Psoas muscle (tissue), 8 donors: ENCODE data around the gene GANC. TPM values are rescaled to one million over a fixed set of nuclear protein-coding genes. Genes with fewer than 3 reads are reported as not detected.
A peak's percentile ranks its signal among the peaks of the same experiment; 100 is the strongest.

Source experiments
- ATAC-seq, 4 donors: fragments of 200-7000 bp; cut with Tn5 transposase; one replicate each; pipeline ENCODE4 v1.9.1; 2020; ENCODE audit warnings: moderate library complexity in 3 of 4, mild to moderate bottlenecking in 2 of 4
- DNase-seq, 2 donors: peaks; one replicate each; pipeline ENCODE4 v3.0.0-alpha.2; 2020
- H3K27ac ChIP-seq: fragments of 200-600 bp; one replicate; pipeline ENCODE4 v1.8.0; 2022
- H3K27me3 ChIP-seq, 3 donors: fragments of 200-600 bp in 1 of 3; one replicate each; pipeline versions ENCODE4 v1.6.1 to v1.8.0; 2013 to 2022; ENCODE audit warnings: low read length in 2 of 3, mild to moderate bottlenecking in 2 of 3, moderate library complexity in 1 of 3; ENCODE audit not compliant: insufficient read depth in 3 of 3
- H3K36me3 ChIP-seq, 2 donors: fragments of 200-600 bp in 1 of 2; one replicate each; pipeline versions ENCODE4 v1.6.1 to v1.8.0; 2013 to 2022; ENCODE audit warnings: low read depth in 1 of 2, mild to moderate bottlenecking in 1 of 2, moderate library complexity in 1 of 2; ENCODE audit not compliant: insufficient read depth in 1 of 2
- H3K4me1 ChIP-seq: fragments of 200-600 bp; one replicate; pipeline ENCODE4 v1.8.0; 2022
- H3K4me3 ChIP-seq: fragments of 200-600 bp; one replicate; pipeline ENCODE4 v1.8.0; 2022; ENCODE audit warnings: mild to moderate bottlenecking
- H3K9me3 ChIP-seq: fragments of 200-600 bp; one replicate; pipeline ENCODE4 v1.8.0; 2022
- CTCF ChIP-seq: fragments of 200-600 bp; IDR thresholded peaks from one replicate; pipeline ENCODE4 v1.8.0; 2022; ENCODE audit warnings: antibody characterized with exemption
- WGBS, 3 donors: extraction: QIAGEN DNeasy Blood & Tissue Kit; methylation state at CpG; one replicate each; pipeline versions ENCODE4 v1.1.6 to v1.1.7; 2013; 5-methylcytosine and 5-hydroxymethylcytosine counted together
- intact Hi-C, 2 donors: fragments of 100-400 bp; cut with DNase I; formaldehyde crosslinking; loops; one replicate each; pipeline versions ENCODE4 v1.11.0 to v1.14.2; 2022
- polyA plus RNA-seq, 3 donors: library from polyadenylated mRNA; stranded (reverse); fragments of 200-250 nt; gene quantifications; one replicate each; pipeline ENCODE4 v1.2.3, GENCODE V29; 2013
- total RNA-seq, 4 donors: library from RNA; stranded (reverse); fragmentation: NEBNext Ultra II Directional in 2 of 4; extraction: Animal tissue kit (Norgen Biotek cat#: 25700) in 2 of 4; gene quantifications; one replicate each; pipeline versions ENCODE4 v1.2.1 to v1.2.4, GENCODE V29; 2021 to 2023
- donor health status: healthy with polysubstance abuse.
- donor health status: DM: no; HTN: no; CAD: no; lungs with moderate emphysema.
- donor health status: Bipolar disorder and iron deficiency.
- donor health status: healthy.
- donor health status: DM: yes; HTN: yes; CAD: no.
- donor health status: DM: no; HTN: no; CAD: no.
- donor health status: DM: no; HTN: no; CAD: no.
- donor health status: DM: yes; HTN: yes; CAD: no.

GANC gene
- total and polyA plus RNA-seq, 7 donors: 4.9 to 37.7 (median 20.3) TPM

GRCh38 chr15:42403389-42403788 lies 130.4 kb downstream of the GANC start:
- H3K27me3 ChIP-seq: no peaks in the 10 kb centered on the region
- peaks cover 2 to 94% of the 10 kb centered on the region in 2 donors for H3K36me3 ChIP-seq
- no peaks in the 10 kb centered on the region for H3K9me3 ChIP-seq
- no peak for TF ChIP-seq CTCF
- intact Hi-C loops: no loop called here
- H3K27ac ChIP-seq: peak overlapping the region; percentile 82
- DNase-seq: no peak
- H3K4me3 ChIP-seq: no peak overlapping the region
- ATAC-seq: no peak
- H3K4me1 ChIP-seq: peaks cover 12% of the 10 kb centered on the region
- 90 to 94% (median 93%) methylated on average over 7 of the region's 7 CpGs for WGBS, 3 donors

- DNase-seq (peak; percentile 36 to 75), ATAC-seq (peak; percentile 73 to 90 (median 86))
- Histone ChIP-seq H3K27me3 (no peaks in the 10 kb centered on the region), H3K4me1 (peaks cover 12% of the 10 kb centered on the region), H3K36me3 (peaks cover 0 to 94% of the 10 kb centered on the region in 2 donors), H3K4me3 (no peak overlapping the region), H3K27ac (peak overlapping the region; percentile 82), H3K9me3 (no peaks in the 10 kb centered on the region)
- intact Hi-C loops: no loop called here
- TF ChIP-seq CTCF: no peak
- 33 to 62% (median 45%) methylated on average over 12 of the region's 12 CpGs for WGBS, 3 donors
Measured at GRCh38 chr15:42404461-42405235, 131.6 kb downstream of the GANC start.

GRCh38 chr15:42405863-42406482 lies 133.0 kb downstream of the GANC start:
- Histone ChIP-seq H3K36me3 (peaks cover 1 to 94% of the 10 kb centered on the region in 2 donors), H3K4me3 (no peak overlapping the region), H3K9me3 (no peaks in the 10 kb centered on the region), H3K4me1 (peaks cover 12% of the 10 kb centered on the region), H3K27me3 (no peaks in the 10 kb centered on the region), H3K27ac (peak overlapping the region; percentile 23)
- ATAC-seq (no peak), DNase-seq (no peak)
- whole genome bisulfite sequencing, 3 donors: 54 to 63% (median 61%) methylated on average over 6 of the region's 6 CpGs
- intact Hi-C loops: no loop called here
- TF ChIP-seq CTCF: no peak

Other genes with a start within 250 kb of the GANC start
- not detected for gene PLA2G4D, start 178.6 kb upstream of the GANC start, total RNA-seq
- not detected for gene PLA2G4D, start 178.6 kb upstream of the GANC start, polyA plus RNA-seq
- gene PLA2G4F, start 116.6 kb upstream of the GANC start, total RNA-seq: 1 to 10 TPM; 1.9 to 5.3 (median 3.6) TPM
- gene PLA2G4F, start 116.6 kb upstream of the GANC start, polyA plus RNA-seq: under 1 TPM; 0.20 to 0.93 (median 0.86) TPM
- gene VPS39, start 64.9 kb upstream of the GANC start, total RNA-seq: 10 to 100 TPM; 37.3 to 47.8 (median 46.2) TPM
- gene VPS39, start 64.9 kb upstream of the GANC start, polyA plus RNA-seq: 10 to 100 TPM; 15.2 to 43.3 (median 17.7) TPM
- gene TMEM87A, start 232 bp downstream of the GANC start, total RNA-seq: 10 to 100 TPM; 17.6 to 30.4 (median 26.2) TPM
- 10 to 100 TPM; 16.4 to 30.9 (median 22.0) TPM for gene TMEM87A, start 232 bp downstream of the GANC start, polyA plus RNA-seq
- gene CAPN3, start 86.3 kb downstream of the GANC start, total RNA-seq: 100 to 1,000 TPM; 216 to 413 (median 266) TPM
- gene CAPN3, start 86.3 kb downstream of the GANC start, polyA plus RNA-seq: 100 to 1,000 TPM; 114 to 214 (median 154) TPM
- 100 to 1,000 TPM; 520 to 768 (median 704) TPM for gene ZNF106, start 217.9 kb downstream of the GANC start, total RNA-seq
- gene ZNF106, start 217.9 kb downstream of the GANC start, polyA plus RNA-seq: 100 to 1,000 TPM in 2 of 3 donors, 10 to 100 TPM in 1; 76.1 to 617 (median 125) TPM
- gene SNAP23, start 222.4 kb downstream of the GANC start, total RNA-seq: 10 to 100 TPM; 21.9 to 42.2 (median 31.6) TPM
- 10 to 100 TPM; 12.9 to 17.4 (median 17.2) TPM for gene SNAP23, start 222.4 kb downstream of the GANC start, polyA plus RNA-seq